ENCODE data around the gene NCAPH2.
"Not testable (repeated sequence)": the region's sequence is repeated elsewhere in the genome, so short reads cannot be mapped to it uniquely, and the experiment has no call there.

The NCAPH2 gene

GRCh38 chr22:50519151-50519550 lies 11.1 kb downstream of the NCAPH2 start:
- DNase-seq (ENCODE audit: low spot score): no peak

DNA sequence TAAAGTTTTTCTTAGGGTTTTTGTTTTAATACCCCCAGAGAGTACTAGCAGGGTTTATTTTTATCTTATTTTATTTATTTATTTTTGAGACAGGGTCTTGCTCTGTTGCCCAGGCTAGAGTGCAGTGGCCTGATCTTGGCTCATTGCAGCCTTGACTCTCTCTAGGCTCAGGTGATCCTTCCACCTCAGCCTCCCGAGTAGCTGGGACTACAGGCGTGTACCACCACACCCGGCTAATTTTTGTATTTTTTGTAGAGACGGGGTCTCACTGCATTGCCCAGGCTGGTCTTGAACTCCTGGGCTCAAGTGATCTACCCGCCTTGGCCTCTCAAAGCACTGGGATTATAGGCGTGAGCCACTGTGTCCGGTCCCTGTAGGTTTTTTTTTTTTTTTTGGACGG lies 12.2 kb downstream of the NCAPH2 start:
- DNase-seq (ENCODE audit: low spot score): not testable (repeated sequence)

DNA sequence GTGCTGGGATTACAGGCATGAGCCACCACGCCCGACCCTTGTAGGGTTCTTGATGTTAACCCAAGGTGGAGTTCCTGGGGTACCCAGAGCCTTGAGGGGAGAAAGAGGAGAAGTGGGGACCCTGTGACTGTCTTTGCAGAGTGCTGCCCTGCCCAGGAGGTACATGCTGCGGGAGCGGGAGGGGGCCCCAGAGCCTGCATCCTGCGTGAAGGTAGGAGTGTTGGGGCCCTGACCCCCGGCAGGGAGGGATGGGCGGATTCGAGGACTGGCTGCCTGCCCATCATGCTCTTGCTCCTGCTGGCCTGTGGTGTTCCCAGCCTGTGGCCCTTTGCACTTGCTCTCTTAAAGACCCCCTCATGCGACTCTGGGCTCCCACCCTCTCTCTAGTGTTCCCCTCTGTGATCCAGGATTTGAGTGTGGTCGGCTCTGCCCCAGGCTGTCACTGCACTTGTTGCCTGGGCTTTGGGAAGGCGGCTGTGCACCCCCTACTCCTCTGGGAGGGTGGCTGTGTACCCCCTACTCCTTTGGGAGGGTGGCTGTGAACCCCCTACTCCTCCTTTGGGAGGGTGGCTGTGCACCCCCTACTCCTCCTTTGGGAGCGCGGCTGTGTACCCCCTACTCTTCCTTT lies 12.9 kb downstream of the NCAPH2 start:
- no peak for DNase-seq (ENCODE audit: low spot score)

GRCh38 chr22:50521710-50522109 lies 13.7 kb downstream of the NCAPH2 start:
- no peak for DNase-seq (ENCODE audit: low spot score)

DNA sequence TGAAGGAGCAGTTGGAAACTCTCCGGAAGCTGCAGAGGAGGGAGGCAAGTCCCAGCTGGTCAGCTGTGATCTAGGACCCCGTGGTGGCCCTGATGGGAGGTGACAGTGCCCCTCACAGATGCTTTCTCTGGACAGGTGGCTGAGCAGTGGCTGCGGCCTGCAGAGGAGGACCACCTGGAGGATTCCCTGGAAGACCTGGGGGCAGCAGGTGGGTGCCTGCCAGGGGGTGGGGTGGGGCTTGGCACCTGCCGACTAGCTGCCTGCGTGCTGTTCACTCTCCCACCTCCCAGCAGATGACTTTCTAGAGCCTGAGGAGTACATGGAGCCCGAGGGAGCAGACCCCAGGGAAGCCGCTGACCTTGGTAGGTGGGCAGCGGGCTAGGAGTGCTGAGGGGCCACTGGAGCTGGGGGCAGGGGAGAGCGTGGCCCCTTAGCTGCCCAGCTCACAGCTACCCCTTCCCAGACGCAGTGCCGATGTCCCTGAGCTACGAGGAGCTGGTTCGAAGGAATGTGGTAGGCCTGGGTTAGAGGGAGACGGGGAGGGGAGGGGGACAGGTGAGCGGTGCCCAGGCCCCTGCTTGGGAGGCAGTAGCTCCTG lies 14.3 kb downstream of the NCAPH2 start:
- no peak for DNase-seq (ENCODE audit: low spot score)

DNA sequence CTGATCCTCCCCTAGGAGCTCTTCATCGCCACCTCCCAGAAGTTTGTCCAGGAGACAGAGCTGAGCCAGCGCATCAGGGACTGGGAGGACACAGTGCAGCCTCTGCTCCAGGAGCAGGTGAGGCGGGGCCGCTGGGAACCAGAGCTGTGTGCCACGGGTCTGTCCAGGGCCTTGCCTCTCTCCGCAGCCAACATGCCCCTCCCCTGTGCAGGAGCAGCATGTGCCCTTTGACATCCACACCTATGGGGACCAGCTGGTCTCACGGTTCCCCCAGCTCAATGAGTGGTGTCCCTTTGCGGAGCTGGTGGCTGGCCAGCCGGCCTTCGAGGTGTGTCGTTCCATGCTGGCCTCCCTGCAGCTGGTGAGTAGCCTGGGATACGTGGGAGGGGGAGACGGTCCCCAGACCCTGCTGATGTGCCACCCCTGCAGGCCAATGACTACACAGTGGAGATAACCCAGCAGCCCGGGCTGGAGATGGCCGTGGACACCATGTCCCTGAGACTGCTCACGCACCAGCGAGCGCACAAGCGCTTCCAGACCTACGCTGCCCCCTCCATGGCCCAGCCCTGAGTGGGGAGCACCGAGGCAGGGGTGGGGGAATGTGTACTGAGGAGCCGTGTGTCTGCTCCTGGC lies 14.9 kb downstream of the NCAPH2 start:
- DNase-seq (ENCODE audit: low spot score): no peak

DNA sequence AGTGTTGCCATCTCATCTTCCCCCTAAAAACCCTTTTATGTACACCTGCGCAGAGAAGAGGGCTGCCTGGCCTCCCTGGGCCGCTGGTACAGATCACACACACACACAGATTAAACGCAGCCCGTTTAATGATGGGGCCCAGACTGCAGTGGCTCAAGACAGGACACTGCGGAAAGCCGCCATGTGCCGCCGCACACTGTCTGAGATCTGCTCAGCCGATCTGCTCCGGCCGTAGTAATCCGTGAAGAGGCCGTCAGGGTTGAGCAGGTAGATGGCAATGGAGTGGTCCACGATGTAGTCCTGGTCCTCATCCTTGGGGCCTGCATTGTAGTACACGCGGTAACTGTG lies 15.4 kb downstream of the NCAPH2 start:
- DNase-seq (ENCODE audit: low spot score): no peak

DNA sequence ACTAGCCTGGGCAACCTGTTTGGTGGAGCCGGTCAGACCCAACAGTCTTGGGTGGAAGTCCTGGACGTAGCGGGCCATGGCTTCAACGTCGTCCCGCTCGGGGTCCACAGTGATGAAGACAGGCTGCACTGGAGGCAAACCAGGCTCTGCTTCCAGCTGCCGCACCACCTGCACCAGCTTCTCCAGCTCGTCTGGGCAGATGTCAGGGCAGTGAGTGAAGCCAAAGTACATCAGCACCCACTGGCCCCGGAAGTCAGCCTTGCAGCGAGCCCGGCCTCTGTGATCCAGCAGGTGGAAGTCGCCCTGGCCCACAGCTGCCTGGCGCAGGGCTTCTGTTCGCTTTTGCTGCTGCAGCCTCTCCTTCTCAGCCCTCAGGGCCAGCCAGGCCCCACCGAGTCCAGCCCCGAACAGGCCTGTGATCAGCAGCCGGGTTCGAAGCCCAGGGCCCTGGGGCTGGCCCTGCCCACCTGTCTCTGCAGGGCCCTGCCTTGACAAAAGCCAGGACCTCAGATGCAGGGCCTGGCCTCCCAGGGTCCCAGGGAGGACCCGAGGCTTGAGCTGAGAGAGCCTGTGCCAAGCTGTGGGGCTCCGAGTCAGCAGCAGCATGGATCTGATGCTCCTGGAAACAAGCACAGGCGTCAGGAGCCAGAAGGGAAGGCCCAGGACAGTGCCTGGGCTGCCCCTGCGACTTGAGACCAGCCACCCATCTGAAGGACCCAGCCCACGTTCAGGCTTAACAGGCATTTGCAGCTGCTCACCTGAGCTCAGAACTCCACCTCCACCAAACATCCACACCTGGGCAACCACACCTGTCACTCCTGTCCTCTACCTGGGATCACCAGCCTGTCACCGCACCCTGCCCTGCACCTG lies 16.0 kb downstream of the NCAPH2 start:
- DNase-seq (ENCODE audit: low spot score): no peak

GRCh38 chr22:50524676-50525103 lies 16.7 kb downstream of the NCAPH2 start:
- DNase-seq (ENCODE audit: low spot score): no peak

GRCh38 chr22:50525104-50525857 lies 17.3 kb downstream of the NCAPH2 start, which contains the start of gene SCO2:
SCO2 (minus strand) TSS chr22:50525598; CDS start chr22:50524411, 1,187 bp downstream.
- peak; percentile 97 for DNase-seq (ENCODE audit: low spot score)

DNA sequence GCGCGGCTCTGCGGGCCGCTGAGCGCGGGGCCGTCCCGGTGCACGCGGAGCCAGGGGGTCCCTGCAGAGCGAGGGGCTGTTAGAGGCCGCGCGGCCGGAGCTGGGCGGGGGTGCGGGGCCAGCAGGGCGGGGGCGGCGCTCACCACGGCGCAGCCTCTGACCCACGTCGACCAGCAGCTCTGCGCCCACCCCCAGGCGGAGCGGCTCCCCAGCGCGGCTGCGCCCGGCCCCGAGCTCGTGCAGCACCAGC lies 17.8 kb downstream of the NCAPH2 start:
- DNase-seq (ENCODE audit: low spot score): no peak

GRCh38 chr22:50526108-50526833 lies 18.2 kb downstream of the NCAPH2 start:
- peak; percentile 77 for DNase-seq (ENCODE audit: low spot score)

DNA sequence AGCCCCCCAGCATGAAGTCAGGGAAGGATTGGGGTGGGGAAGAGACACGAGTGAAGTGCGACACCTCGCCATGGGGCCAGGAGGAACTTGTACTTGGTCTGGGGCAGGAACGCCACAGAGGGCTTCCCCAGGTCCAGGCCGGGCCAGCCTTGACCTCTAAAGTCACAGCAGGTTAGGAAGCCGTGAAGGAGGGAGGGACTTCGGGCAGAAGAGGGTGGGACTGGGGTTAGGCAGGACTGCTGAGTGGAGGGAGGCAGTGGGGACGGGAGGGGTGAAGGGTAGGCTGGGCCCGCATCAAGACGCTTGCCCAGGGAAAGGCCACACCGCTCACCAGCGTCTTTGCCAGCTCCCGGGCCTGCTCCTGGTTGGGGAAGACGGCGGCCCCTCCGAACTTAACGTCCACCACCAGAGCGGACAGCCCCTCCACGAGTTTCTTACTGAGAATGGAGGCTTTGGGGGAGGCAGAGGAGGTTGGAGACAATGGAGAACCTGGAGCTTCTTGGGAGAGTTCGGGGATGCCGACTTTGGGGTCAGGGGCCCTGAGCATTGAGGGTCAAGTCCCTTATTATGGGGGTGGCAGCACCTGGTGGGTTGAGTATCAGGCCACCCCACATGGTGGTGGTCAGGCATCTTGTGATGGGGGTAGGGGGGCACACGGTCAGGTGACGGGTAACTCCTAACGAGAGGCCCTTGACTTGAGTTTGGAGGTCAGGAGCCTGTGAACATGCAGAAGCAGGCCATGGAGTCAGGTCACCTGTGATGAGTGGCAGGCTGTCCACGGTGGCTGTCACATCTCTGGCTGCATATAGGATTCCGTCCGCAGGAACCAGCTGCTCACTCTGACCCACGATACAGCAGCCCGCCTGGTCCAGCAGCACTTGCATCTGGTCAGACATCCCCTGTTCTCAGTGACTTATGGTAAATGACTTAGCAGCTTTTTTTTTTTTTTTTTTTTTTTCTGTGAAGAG lies 19.1 kb downstream of the NCAPH2 start:
- DNase-seq (ENCODE audit: low spot score): peak; percentile 65

DNA sequence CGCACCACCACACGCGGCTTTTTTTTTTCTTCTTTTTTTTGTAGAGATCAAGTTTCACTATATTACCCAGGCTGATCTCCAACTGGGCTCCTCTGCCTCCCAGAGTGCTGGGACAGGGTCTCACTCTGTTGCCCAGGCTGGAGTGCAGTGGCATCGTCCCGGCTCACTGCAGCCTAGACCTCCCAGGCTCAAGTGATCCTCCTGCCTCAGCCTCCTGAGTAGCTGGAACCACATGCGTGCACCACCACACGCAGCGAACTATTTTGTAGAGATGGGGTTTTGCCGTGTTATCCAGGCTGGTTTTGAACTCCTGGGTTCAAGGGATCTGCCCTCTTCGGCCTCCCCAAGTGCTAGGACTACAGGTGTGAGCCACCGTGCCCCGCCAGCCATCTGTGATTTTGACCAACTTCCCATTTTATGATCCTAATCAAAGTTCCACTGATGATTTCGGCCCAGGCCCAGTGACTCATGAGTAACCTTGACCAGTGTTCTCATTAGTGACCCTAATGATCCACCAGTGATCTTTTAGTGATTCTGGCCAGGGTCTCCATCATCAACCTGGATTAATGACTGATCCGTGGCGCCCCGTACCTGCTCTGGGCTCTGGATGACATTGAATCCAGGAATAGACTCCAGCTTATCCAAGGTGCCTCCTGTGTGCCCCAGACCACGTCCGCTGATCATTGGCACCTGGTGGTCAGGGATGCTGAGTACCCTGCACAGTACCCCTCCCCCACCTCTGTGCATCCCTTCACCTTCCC lies 20.1 kb downstream of the NCAPH2 start:
- no peak for DNase-seq (ENCODE audit: low spot score)

- no peak for DNase-seq (ENCODE audit: low spot score)
Measured at GRCh38 chr22:50528682-50529415, 20.8 kb downstream of the NCAPH2 start.

DNA sequence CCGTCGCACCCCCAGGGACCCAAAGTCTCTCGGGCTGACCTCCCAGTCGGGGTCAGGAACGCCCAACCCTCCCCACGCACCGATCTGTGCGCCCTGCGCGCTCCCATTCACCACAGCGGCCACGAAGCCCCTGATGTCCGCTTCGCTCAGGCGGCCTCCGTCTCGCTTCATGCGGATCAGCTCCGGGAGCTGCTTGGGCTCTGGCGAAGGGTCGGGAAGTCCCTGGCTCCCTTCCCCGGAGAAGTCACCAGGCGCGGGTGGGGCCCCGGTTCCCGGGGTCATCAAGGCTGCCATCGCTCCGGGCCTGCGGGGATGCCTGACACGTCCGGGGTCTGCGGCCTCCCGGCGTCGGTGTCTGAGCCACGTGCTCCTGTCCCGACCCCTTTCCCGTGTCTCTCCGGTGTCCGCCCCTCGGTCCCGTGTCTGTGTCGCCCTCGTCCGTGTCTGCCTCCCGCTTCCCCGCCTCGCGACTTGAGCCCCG lies 21.4 kb downstream of the NCAPH2 start:
- DNase-seq (ENCODE audit: low spot score): peak; percentile 13

DNA sequence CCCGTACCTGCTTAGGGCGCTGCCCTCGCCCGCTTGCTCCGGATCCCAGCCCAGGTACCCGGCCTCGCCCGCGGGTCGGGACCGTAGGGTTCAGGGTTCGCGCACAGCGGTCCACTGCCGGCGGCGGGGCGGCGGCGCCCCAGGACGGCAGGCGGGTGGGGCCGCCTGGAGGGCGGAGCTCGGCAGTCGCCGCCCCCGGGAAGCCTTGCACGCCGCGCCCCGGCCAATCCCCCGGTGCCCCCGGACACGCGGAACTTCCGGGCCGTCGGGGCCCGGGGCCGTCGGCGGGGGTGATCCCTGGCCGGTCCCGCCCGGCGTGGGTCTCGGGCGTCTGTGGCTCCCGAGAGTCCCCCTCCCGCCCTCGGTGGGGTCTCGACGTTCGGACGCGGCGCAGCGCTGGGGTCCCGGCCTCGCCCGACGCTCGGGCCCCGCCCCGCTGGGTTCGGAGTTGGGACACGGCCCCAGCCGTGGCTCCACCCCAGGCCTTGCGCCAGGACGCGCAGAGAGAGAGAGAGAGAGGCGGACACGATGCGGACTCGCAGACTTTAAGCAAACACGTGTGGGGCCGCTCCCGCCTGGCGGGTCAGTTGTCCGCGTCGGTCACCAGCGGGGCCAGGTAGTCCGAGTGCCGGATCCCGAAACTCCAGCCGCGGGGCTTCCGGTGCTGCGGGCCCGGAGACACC lies 22.0 kb downstream of the NCAPH2 start, which contains the start of gene TYMP:
Gene TYMP, minus strand, starts transcription at position 116 of the 683 bp plus-strand sequence. CDS start 303 bp downstream, outside the sequence.
- DNase-seq (ENCODE audit: low spot score): peak; percentile 69

DNA sequence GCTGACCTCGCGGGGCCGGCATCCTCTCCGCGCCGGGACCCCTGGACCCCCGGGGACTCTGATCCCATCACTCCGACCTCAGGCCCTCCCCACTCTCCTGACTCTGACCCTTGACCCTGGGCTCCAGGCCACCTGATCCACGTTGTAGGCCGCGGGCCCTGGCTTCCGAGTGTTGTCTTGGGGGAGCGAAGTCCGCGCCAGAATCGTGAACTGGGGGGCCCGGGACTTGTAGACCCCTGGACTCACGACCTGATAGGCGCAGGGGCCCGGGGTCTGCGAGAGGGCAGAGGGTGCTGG lies 22.5 kb downstream of the NCAPH2 start:
- no peak for DNase-seq (ENCODE audit: low spot score)

Data from kidney tubule cell (primary cell).